GM13976 (cell line): ENCODE measurements around the gene ARHGEF37.

ENCODE experiments used
- DNase-seq: peaks from one replicate; pipeline ENCODE4 v3.0.0; 2012; ENCODE audit warnings: low spot score
- in situ Hi-C: fragments of 300-500 bp; cut with MboI; formaldehyde crosslinking; loops from one replicate; pipeline ENCODE4 v1.12.0; 2022; ENCODE audit warnings: low sequenced_read_pairs, mixed read lengths, inconsistent platforms; ENCODE audit not compliant: unreplicated experiment
- TF ChIP-seq, protein P1 (sequence below): IDR thresholded peaks from 2 replicates; pipeline ENCODE4 v1.5.1; 2012; ENCODE audit warnings: borderline replicate concordance, mild to moderate bottlenecking; ENCODE audit not compliant: insufficient read depth; ENCODE audit errors: extremely low read depth, missing control alignments, control extremely low read depth

Gene ARHGEF37

DNA sequence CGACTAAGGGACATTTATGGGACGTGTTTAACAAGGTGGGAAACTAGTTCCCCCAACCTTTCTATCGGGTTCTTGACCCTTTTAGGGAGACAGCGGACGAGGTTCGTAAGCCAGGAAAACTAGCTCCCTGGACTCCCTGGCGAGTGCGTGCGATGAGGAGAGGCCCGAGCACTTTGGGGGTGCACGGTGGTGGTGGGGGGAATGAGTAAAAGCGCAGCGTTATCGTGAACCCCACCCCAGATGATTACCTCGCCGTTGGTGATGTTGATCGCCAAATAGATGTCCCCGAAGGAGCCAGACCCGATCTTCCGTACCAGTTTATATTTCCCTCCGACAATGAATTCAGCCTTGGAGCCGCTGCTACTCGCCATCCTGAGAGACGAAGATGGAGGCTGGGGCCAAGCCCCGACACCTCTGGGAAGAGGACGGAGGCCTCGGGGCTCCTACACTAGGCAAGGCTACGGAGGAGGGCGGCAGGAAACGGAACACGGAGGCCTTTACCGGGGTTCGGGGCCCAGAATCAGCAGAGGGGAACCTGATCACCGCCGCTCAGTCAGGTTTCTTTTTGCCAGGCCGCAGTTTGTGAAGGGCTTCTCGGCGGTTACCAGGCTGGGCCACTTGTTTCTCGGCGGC, 30.6 kb upstream of the ARHGEF37 start:
- DNase-seq: peak; percentile 33
- TF ChIP-seq, protein P1, sequence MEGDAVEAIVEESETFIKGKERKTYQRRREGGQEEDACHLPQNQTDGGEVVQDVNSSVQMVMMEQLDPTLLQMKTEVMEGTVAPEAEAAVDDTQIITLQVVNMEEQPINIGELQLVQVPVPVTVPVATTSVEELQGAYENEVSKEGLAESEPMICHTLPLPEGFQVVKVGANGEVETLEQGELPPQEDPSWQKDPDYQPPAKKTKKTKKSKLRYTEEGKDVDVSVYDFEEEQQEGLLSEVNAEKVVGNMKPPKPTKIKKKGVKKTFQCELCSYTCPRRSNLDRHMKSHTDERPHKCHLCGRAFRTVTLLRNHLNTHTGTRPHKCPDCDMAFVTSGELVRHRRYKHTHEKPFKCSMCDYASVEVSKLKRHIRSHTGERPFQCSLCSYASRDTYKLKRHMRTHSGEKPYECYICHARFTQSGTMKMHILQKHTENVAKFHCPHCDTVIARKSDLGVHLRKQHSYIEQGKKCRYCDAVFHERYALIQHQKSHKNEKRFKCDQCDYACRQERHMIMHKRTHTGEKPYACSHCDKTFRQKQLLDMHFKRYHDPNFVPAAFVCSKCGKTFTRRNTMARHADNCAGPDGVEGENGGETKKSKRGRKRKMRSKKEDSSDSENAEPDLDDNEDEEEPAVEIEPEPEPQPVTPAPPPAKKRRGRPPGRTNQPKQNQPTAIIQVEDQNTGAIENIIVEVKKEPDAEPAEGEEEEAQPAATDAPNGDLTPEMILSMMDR: no peak
- in situ Hi-C loops: no loop called here

- TF ChIP-seq, protein P1: peak; percentile 54
- peak; percentile 99 for DNase-seq
- in situ Hi-C loops: no loop called here
These were observed 29.9 kb upstream of the ARHGEF37 start, which contains the start of gene CSNK1A1 for GRCh38 chr5:149551227-149552037. TSS of gene CSNK1A1 (minus strand) at chr5:149551439. CDS start at chr5:149550964, 475 bp downstream.

DNA sequence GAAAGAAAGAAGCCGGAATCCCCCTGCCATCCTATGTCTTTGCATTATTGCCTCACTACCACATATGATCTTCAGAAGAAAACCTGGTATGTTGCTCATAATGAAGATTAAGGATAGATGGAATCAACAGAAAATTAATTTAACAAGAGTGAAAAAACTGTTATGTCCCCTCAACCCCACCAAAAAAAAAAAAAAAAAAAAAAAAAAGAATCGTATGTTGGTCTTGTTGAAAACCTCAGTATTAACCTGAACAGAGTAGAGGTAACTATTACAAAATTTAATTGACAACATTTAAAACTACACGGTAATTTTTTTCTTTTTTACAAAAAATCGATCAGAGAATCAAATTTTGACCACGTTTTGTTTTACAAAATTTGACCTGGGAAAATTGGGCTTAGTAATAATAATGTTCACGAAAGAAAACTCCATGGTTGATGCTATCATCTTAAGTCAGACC, 29.2 kb upstream of the ARHGEF37 start:
- no peak for DNase-seq
- TF ChIP-seq, protein P1: no peak
- in situ Hi-C loops: no loop called here

GRCh38 chr5:149552553-149553160, 28.6 kb upstream of the ARHGEF37 start:
- DNase-seq: no peak
- TF ChIP-seq, protein P1: no peak
- in situ Hi-C loops: no loop called here

DNA sequence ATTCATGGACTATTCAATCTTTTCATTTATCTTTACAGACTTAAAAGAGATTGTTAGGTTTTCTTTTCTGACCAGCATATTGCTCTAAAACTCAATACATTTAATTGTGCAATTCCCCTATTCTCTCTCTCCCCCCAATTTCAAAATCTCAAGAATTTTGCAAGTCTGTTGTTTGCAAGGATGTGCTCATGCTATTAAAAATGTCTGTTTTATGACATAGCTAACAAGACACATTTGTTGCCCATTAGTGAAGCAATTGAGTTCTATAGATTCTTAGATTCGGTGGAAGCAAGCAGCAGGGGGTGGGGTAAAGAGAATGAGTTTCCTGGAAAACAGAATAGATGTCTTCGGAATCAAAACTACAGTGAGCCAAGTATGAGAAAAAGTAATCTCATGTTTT, 21.6 kb upstream of the ARHGEF37 start:
- in situ Hi-C loops: loop anchor here (10.0 kb wide), 2 partner anchors 105 to 185 kb away; partner anchors contain the start of gene IL17B
- TF ChIP-seq, protein P1: no peak
- DNase-seq: no peak

GRCh38 chr5:149561848-149562247, 19.4 kb upstream of the ARHGEF37 start:
- DNase-seq: no peak
- in situ Hi-C loops: loop anchor here (10.0 kb wide), 2 partner anchors 107 to 187 kb away; partner anchors contain the start of gene IL17B
- TF ChIP-seq, protein P1: no peak
